ENCODE data around the gene ADGRL3. TPM values are rescaled to one million over a fixed set of nuclear protein-coding genes. Genes with fewer than 3 reads are reported as not detected.

The ADGRL3 gene
- total RNA-seq, 2 experiments from 2014 or later, result not detected

GRCh38 chr4:62023633-62024032, 823.5 kb downstream of the ADGRL3 start:
- CTCF ChIA-PET, result no interaction called here
- Mint-ChIP-seq H3K27ac (no peak overlapping the region), H3K27me3 (no peaks in the 10 kb centered on the region), H3K4me3 (no peak overlapping the region), H3K9me3 (peaks cover 10% of the 10 kb centered on the region), H3K36me3 (ENCODE audit: low read depth) (no peaks in the 10 kb centered on the region), H3K4me1 (ENCODE audit: low read depth) (no peaks in the 10 kb centered on the region)
- ATAC-seq (no peak), DNase-seq (no peak)
- POLR2A ChIA-PET, result no interaction called here
- intact Hi-C loops (cut with micrococcal nuclease), result no loop called here
- no peak for TF ChIP-seq CTCF (IDR thresholded peaks at IDR 0.05)

GRCh38 chr4:62028745-62029144, 828.6 kb downstream of the ADGRL3 start:
- DNase-seq (no peak), ATAC-seq (no peak)
- TF ChIP-seq CTCF (IDR thresholded peaks at IDR 0.05), result no peak
- Mint-ChIP-seq H3K4me1 (ENCODE audit: low read depth) (no peaks in the 10 kb centered on the region), H3K27ac (no peak overlapping the region), H3K9me3 (peaks cover 5% of the 10 kb centered on the region), H3K36me3 (ENCODE audit: low read depth) (no peaks in the 10 kb centered on the region), H3K4me3 (no peak overlapping the region), H3K27me3 (no peaks in the 10 kb centered on the region)
- ChIA-PET POLR2A (no interaction called here), CTCF (no interaction called here)
- intact Hi-C loops (cut with micrococcal nuclease), result no loop called here

GRCh38 chr4:62030958-62031357, 830.8 kb downstream of the ADGRL3 start:
- H3K9me3 Mint-ChIP-seq, result peaks cover 5% of the 10 kb centered on the region
- H3K4me3 Mint-ChIP-seq, result no peak overlapping the region
- ATAC-seq (no peak), DNase-seq (no peak)
- no peak for TF ChIP-seq CTCF (IDR thresholded peaks at IDR 0.05)
- H3K27me3 Mint-ChIP-seq, result no peaks in the 10 kb centered on the region
- H3K27ac Mint-ChIP-seq, result no peak overlapping the region
- no peaks in the 10 kb centered on the region for H3K4me1 Mint-ChIP-seq (ENCODE audit: low read depth)
- ChIA-PET POLR2A (no interaction called here), CTCF (interaction anchor here (1.1 kb wide), 1 partner anchor 1567 kb away, joined by 3 read pairs; no protein-coding TSS in a partner anchor)
- intact Hi-C loops (cut with micrococcal nuclease), result no loop called here
- no peaks in the 10 kb centered on the region for H3K36me3 Mint-ChIP-seq (ENCODE audit: low read depth)

- TF ChIP-seq CTCF (IDR thresholded peaks at IDR 0.05), result no peak
- Mint-ChIP-seq H3K9me3 (peaks cover 1% of the 10 kb centered on the region), H3K27ac (no peak overlapping the region), H3K36me3 (ENCODE audit: low read depth) (no peaks in the 10 kb centered on the region), H3K27me3 (no peaks in the 10 kb centered on the region), H3K4me3 (no peak overlapping the region), H3K4me1 (ENCODE audit: low read depth) (no peaks in the 10 kb centered on the region)
- DNase-seq (no peak), ATAC-seq (no peak)
- POLR2A ChIA-PET, result no interaction called here
- CTCF ChIA-PET, result interaction anchor here (1.5 kb wide), 1 partner anchor 22 kb away, joined by 3 read pairs; no protein-coding TSS in a partner anchor
- intact Hi-C loops (cut with micrococcal nuclease), result no loop called here
These were observed 837.4 kb downstream of the ADGRL3 start for GRCh38 chr4:62037571-62037970.

- H3K4me1 Mint-ChIP-seq (ENCODE audit: low read depth), result no peaks in the 10 kb centered on the region
- ChIA-PET POLR2A (no interaction called here), CTCF (no interaction called here)
- H3K4me3 Mint-ChIP-seq, result no peak overlapping the region
- H3K36me3 Mint-ChIP-seq (ENCODE audit: low read depth), result no peaks in the 10 kb centered on the region
- ATAC-seq (no peak), DNase-seq (no peak)
- H3K27me3 Mint-ChIP-seq, result no peaks in the 10 kb centered on the region
- intact Hi-C loops (cut with micrococcal nuclease), result no loop called here
- peaks cover 2% of the 10 kb centered on the region for H3K9me3 Mint-ChIP-seq
- H3K27ac Mint-ChIP-seq, result no peak overlapping the region
- TF ChIP-seq CTCF (IDR thresholded peaks at IDR 0.05), result no peak
These were observed 851.2 kb downstream of the ADGRL3 start for GRCh38 chr4:62051332-62051731.
